HepG2 (cell line): ENCODE results near the gene ATG2A. TPM values are rescaled to one million over a fixed set of nuclear protein-coding genes. Genes with fewer than 3 reads are reported as not detected.

Source experiments
- BATF2 ChIP-seq: sonication (generic); formaldehyde crosslinking; IDR thresholded peaks from 2 replicates; pipeline ENCODE4 v1.8.0; 2022; ENCODE audit warnings: mild to moderate bottlenecking, missing genetic modification reagents, moderate library complexity
- FOXA1 ChIP-seq, 2 experiments: fragments of 450-650 bp in 1 of 2; sonication (generic) in 1 of 2; formaldehyde crosslinking in 1 of 2; IDR thresholded peaks; 2 replicates each; pipeline versions ENCODE4 v1.4.0 to v1.6.1; 2016 to 2020; ENCODE audit warnings: missing genetic modification reagents in 1 of 2
- MLX ChIP-seq: IDR thresholded peaks from 2 replicates; pipeline ENCODE4 v1.6.1; 2016
- SNAPC4 ChIP-seq: sonication (generic); formaldehyde crosslinking; IDR thresholded peaks from 2 replicates; pipeline ENCODE4 v1.4.0; 2020; ENCODE audit warnings: mild to moderate bottlenecking, missing genetic modification reagents
- ZEB1 ChIP-seq: IDR thresholded peaks from 2 replicates; pipeline ENCODE4 v1.6.1; 2012; ENCODE audit warnings: mild to moderate bottlenecking, low read depth, inconsistent platforms; ENCODE audit not compliant: insufficient replicate concordance
- ZHX2 ChIP-seq, 2 experiments: sonication (generic) in 1 of 2; formaldehyde crosslinking in 1 of 2; IDR thresholded peaks; 2 replicates each; pipeline versions ENCODE4 v1.6.1 to v1.9.0; 2014 to 2022; ENCODE audit warnings: antibody characterized with exemption in 1 of 2, borderline replicate concordance in 1 of 2, inconsistent platforms in 1 of 2, low read depth in 1 of 2, missing genetic modification reagents in 1 of 2
- ZNF232 ChIP-seq: sonication (generic); formaldehyde crosslinking; IDR thresholded peaks from 2 replicates; pipeline ENCODE4 v1.4.0; 2020; ENCODE audit warnings: missing genetic modification reagents, borderline replicate concordance
- ZNF652 ChIP-seq: IDR thresholded peaks from 2 replicates; pipeline ENCODE4 v1.6.1; 2016; ENCODE audit warnings: low read depth, borderline replicate concordance
- ZNF737 ChIP-seq: sonication (generic); formaldehyde crosslinking; IDR thresholded peaks from 2 replicates; pipeline ENCODE4 v1.5.0; 2020; ENCODE audit warnings: missing genetic modification reagents, mild to moderate bottlenecking, borderline replicate concordance
- ZXDC ChIP-seq: sonication (generic); formaldehyde crosslinking; IDR thresholded peaks from 2 replicates; pipeline ENCODE4 v1.5.0; 2020; ENCODE audit warnings: mild to moderate bottlenecking, missing genetic modification reagents
- polyA plus RNA-seq, 8 experiments: library from polyadenylated mRNA; depleted of rRNA in 3 of 8; stranded (reverse) in 7 of 8; unstranded in 1 of 8; fragments of >200 nt; fragmentation: Illumina TruSeq in 4 of 8; extraction: Trizol in 4 of 8; gene quantifications; 2 replicates each; pipeline versions ENCODE4 v1.2.1 to v1.2.3, GENCODE V29; 2011 to 2016; ENCODE audit warnings: low read depth in 4 of 8, missing spikeins in 1 of 8, mixed read lengths in 1 of 8; ENCODE audit not compliant: insufficient read depth in 1 of 8
- total RNA-seq, 5 experiments: library from RNA; depleted of rRNA; stranded (reverse); fragments of >200 nt; fragmentation: Illumina TruSeq; extraction: Trizol; gene quantifications; 2 replicates each; pipeline ENCODE4 v1.2.3, GENCODE V29; 2016; ENCODE audit warnings: low read depth in 1 of 5

The ATG2A gene
- total and polyA plus RNA-seq, 2 of the 13 experiments (the other 11 are each of a cell fraction or from before 2014, with no cell fraction given) = 6.7 to 8.0 TPM

GRCh38 chr11:64893194-64894069, 23.6 kb downstream of the ATG2A start (continued):
- TF ChIP-seq ZHX2 (IDR thresholded peaks at IDR 0.05; ENCODE audit: low read depth) (no peak), ZHX2 (CRISPR knock-in tag; IDR thresholded peaks at IDR 0.05; ENCODE audit: borderline replicate concordance) (no peak), MLX (CRISPR knock-in tag) (0 out of 2 replicates have a peak, but pooled peaks have one; percentile 36), SNAPC4 (CRISPR knock-in tag) (peak; percentile 45; the same call in 1 of the 2 replicates), ZEB1 (peak; percentile 90), ZXDC (CRISPR knock-in tag) (0 out of 2 replicates have a peak, but pooled peaks have one; percentile 61), ZNF232 (CRISPR knock-in tag) (0 out of 2 replicates have a peak, but pooled peaks have one; percentile 15), FOXA1 (IDR thresholded peaks at IDR 0.05) (no peak), FOXA1 (CRISPR knock-in tag; IDR thresholded peaks at IDR 0.05) (peak; percentile 62), ZNF737 (CRISPR knock-in tag) (0 out of 2 replicates have a peak, but pooled peaks have one; percentile 29), ZNF652 (CRISPR knock-in tag) (no peak; the same call in 1 of the 2 replicates), BATF2 (CRISPR knock-in tag) (no peak)
